ENCODE data around the gene TMEM115. TPM values are rescaled to one million over a fixed set of nuclear protein-coding genes. Genes with fewer than 3 reads are reported as not detected.

TMEM115 gene
- total and polyA plus RNA-seq, 2 of the 13 experiments (the other 11 are each of a cell fraction or from before 2014, with no cell fraction given): 22.1 to 30.7 TPM

GRCh38 chr3:50321336-50322114 lies 37.8 kb downstream of the TMEM115 start (continued):
- TF ChIP-seq HNF1A (IDR thresholded peaks at IDR 0.05; ENCODE audit: low read depth): no peak; the same call in 1 of the 2 replicates
- TF ChIP-seq HNF1A (CRISPR knock-in tag; IDR thresholded peaks at IDR 0.05; ENCODE audit: borderline replicate concordance): peak; percentile 42; the same call in 1 of the 2 replicates
- no peak for TF ChIP-seq ISX (CRISPR knock-in tag; conservative IDR thresholded peaks at IDR 0.05)
- TF ChIP-seq ZNF362 (CRISPR knock-in tag; IDR thresholded peaks at IDR 0.05; ENCODE audit: borderline replicate concordance): peak; percentile 53; the same call in 1 of the 2 replicates
- no peak; the same call in 1 of the 2 replicates for TF ChIP-seq ZNF33A (CRISPR knock-in tag; IDR thresholded peaks at IDR 0.05; ENCODE audit: borderline replicate concordance)
- TF ChIP-seq POGZ (CRISPR knock-in tag; IDR thresholded peaks at IDR 0.05): no peak; the same call in 1 of the 2 replicates
- peak; percentile 29; the same call in 1 of the 2 replicates for TF ChIP-seq NR0B2 (CRISPR knock-in tag; IDR thresholded peaks at IDR 0.05)
- TF ChIP-seq KDM4B (CRISPR knock-in tag; IDR thresholded peaks at IDR 0.05): 0 out of 2 replicates have a peak, but pooled peaks have one; percentile 12
- TF ChIP-seq ZNF598 (CRISPR knock-in tag; IDR thresholded peaks at IDR 0.05; ENCODE audit: borderline replicate concordance): no peak
- TF ChIP-seq TBL1XR1 (IDR thresholded peaks at IDR 0.05; ENCODE audit: borderline replicate concordance, low read length, partially characterized antibody): peak; percentile 4
- TF ChIP-seq ZBTB33 (CRISPR knock-in tag; IDR thresholded peaks at IDR 0.05): no peak
- no peak for TF ChIP-seq ZNF101 (CRISPR knock-in tag; IDR thresholded peaks at IDR 0.05; ENCODE audit: borderline replicate concordance, low read depth)
- TF ChIP-seq JUNB (CRISPR knock-in tag; IDR thresholded peaks at IDR 0.05; ENCODE audit: borderline replicate concordance): no peak
- TF ChIP-seq ATF3 (CRISPR knock-in tag; IDR thresholded peaks at IDR 0.05): no peak
- TF ChIP-seq SRSF1 (optimal IDR thresholded peaks at IDR 0.05; ENCODE audit: low read depth, low read length): peak; percentile 21
- TF ChIP-seq ZNF562 (CRISPR knock-in tag; IDR thresholded peaks at IDR 0.05; ENCODE audit: borderline replicate concordance): no peak
- TF ChIP-seq ZNF672 (CRISPR knock-in tag; IDR thresholded peaks at IDR 0.05): no peak
- no peak for TF ChIP-seq ZNF782 (CRISPR knock-in tag; IDR thresholded peaks at IDR 0.05; ENCODE audit: borderline replicate concordance)
- no peak for TF ChIP-seq ZNF225 (CRISPR knock-in tag; IDR thresholded peaks at IDR 0.05)
- TF ChIP-seq ZNF567 (CRISPR knock-in tag; IDR thresholded peaks at IDR 0.05; ENCODE audit: borderline replicate concordance): 0 out of 2 replicates have a peak, but pooled peaks have one; percentile 31
- TF ChIP-seq CBX5 (CRISPR knock-in tag; IDR thresholded peaks at IDR 0.05; ENCODE audit: borderline replicate concordance): no peak

Data from HepG2 (cell line).